Loucy (cell line): Measurements from ENCODE around the gene DOK6.

Experiments
- H2AFZ ChIP-seq: fragments of 200-600 bp; sonication (generic); 2 replicates; pipeline ENCODE4 v1.6.0; 2016; ENCODE audit warnings: antibody characterized with exemption, mild to moderate bottlenecking, low read length, moderate library complexity
- H3F3A ChIP-seq: fragments of 200-600 bp; 2 replicates; pipeline ENCODE4 v1.6.0; 2016; ENCODE audit warnings: antibody characterized with exemption, low read depth, mild to moderate bottlenecking
- H3K27me3 ChIP-seq: fragments of 200-600 bp; sonication (generic); 2 replicates; pipeline ENCODE4 v1.6.1; 2014; ENCODE audit warnings: low read length, mild to moderate bottlenecking; ENCODE audit not compliant: insufficient read depth, poor library complexity, severe bottlenecking
- H3K36me3 ChIP-seq: fragments of 200-600 bp; sonication (generic); 2 replicates; pipeline ENCODE4 v1.6.1; 2016; ENCODE audit warnings: low read length; ENCODE audit not compliant: insufficient read depth
- H3K4me1 ChIP-seq: fragments of 200-600 bp; sonication (generic); 2 replicates; pipeline ENCODE4 v1.5.1; 2014; ENCODE audit warnings: low read length, mild to moderate bottlenecking; ENCODE audit not compliant: insufficient read depth, poor library complexity, severe bottlenecking
- H3K4me2 ChIP-seq: fragments of 200-600 bp; sonication (generic); 2 replicates; pipeline ENCODE4 v1.6.0; 2014; ENCODE audit warnings: antibody characterized with exemption, low read length, low read depth, mild to moderate bottlenecking; ENCODE audit not compliant: poor library complexity, severe bottlenecking
- H3K4me3 ChIP-seq: fragments of 200-600 bp; sonication (generic); 2 replicates; pipeline ENCODE4 v1.5.1; 2014; ENCODE audit warnings: low read length, mild to moderate bottlenecking, mixed read lengths; ENCODE audit not compliant: poor library complexity, severe bottlenecking
- H3K79me2 ChIP-seq: fragments of 200-600 bp; sonication (generic); 2 replicates; pipeline ENCODE4 v1.6.1; 2014; ENCODE audit warnings: low read length; ENCODE audit not compliant: insufficient read depth
- H3K9ac ChIP-seq: fragments of 200-600 bp; sonication (generic); 2 replicates; pipeline ENCODE4 v1.6.0; 2014; ENCODE audit warnings: mild to moderate bottlenecking, low read depth, low read length, moderate library complexity; ENCODE audit not compliant: poor library complexity, severe bottlenecking
- H3K9me2 ChIP-seq: fragments of 200-600 bp; sonication (generic); replicated peaks from 2 replicates; pipeline ENCODE4 v1.6.1; 2016; ENCODE audit warnings: low read depth, low read length, mixed read lengths
- H3K9me3 ChIP-seq: fragments of 200-600 bp; sonication (generic); 2 replicates; pipeline ENCODE4 v1.6.1; 2014; ENCODE audit warnings: mild to moderate bottlenecking, antibody characterized with exemption, low read length, low read depth; ENCODE audit not compliant: insufficient read depth
- H4K20me1 ChIP-seq: fragments of 200-600 bp; sonication (generic); 2 replicates; pipeline ENCODE4 v1.6.0; 2014; ENCODE audit warnings: antibody characterized with exemption, low read length, mild to moderate bottlenecking; ENCODE audit not compliant: insufficient read depth, poor library complexity, severe bottlenecking
- CTCF ChIP-seq: fragments of 200-600 bp; sonication (generic); conservative IDR thresholded peaks from 2 replicates; pipeline ENCODE4 v1.5.1; 2014; ENCODE audit warnings: mild to moderate bottlenecking, antibody characterized with exemption, low read length
- EZH2phosphoT487 ChIP-seq: fragments of 200-600 bp; IDR thresholded peaks from 2 replicates; pipeline ENCODE4 v1.6.1; 2018; ENCODE audit warnings: antibody characterized with exemption, mild to moderate bottlenecking, moderate library complexity, borderline replicate concordance

DOK6 gene

GRCh38 chr18:69725855-69726508 lies 325.3 kb downstream of the DOK6 start:
- no peaks in the 10 kb centered on the region for H3F3A ChIP-seq
- H3K79me2 ChIP-seq: no peaks in the 10 kb centered on the region
- H3K36me3 ChIP-seq: no peaks in the 10 kb centered on the region
- no peak overlapping the region for H3K4me2 ChIP-seq
- H3K9me2 ChIP-seq: no peaks in the 10 kb centered on the region
- no peaks in the 10 kb centered on the region for H3K9me3 ChIP-seq
- no peak overlapping the region for H2AFZ ChIP-seq
- H3K4me1 ChIP-seq: no peaks in the 10 kb centered on the region
- H3K9ac ChIP-seq: no peak overlapping the region
- no peaks in the 10 kb centered on the region for H4K20me1 ChIP-seq
- H3K4me3 ChIP-seq: no peak overlapping the region
- no peaks in the 10 kb centered on the region for H3K27me3 ChIP-seq
- TF ChIP-seq CTCF: no peak

GRCh38 chr18:69727912-69728572 lies 327.4 kb downstream of the DOK6 start:
- H3K9ac ChIP-seq: no peak overlapping the region
- no peak for TF ChIP-seq EZH2phosphoT487
- no peak for TF ChIP-seq CTCF
- H2AFZ ChIP-seq: no peak overlapping the region
- H3K79me2 ChIP-seq: no peaks in the 10 kb centered on the region
- H3K9me2 ChIP-seq: no peaks in the 10 kb centered on the region
- H3K36me3 ChIP-seq: no peaks in the 10 kb centered on the region
- no peaks in the 10 kb centered on the region for H3K9me3 ChIP-seq
- H4K20me1 ChIP-seq: no peaks in the 10 kb centered on the region
- H3K4me3 ChIP-seq: no peak overlapping the region
- H3K4me1 ChIP-seq: no peaks in the 10 kb centered on the region
- no peaks in the 10 kb centered on the region for H3F3A ChIP-seq
- H3K27me3 ChIP-seq: no peaks in the 10 kb centered on the region
- no peak overlapping the region for H3K4me2 ChIP-seq

- H3K27me3 ChIP-seq: no peaks in the 10 kb centered on the region
- H3K9me2 ChIP-seq: no peaks in the 10 kb centered on the region
- no peak for TF ChIP-seq EZH2phosphoT487
- TF ChIP-seq CTCF: no peak
- H3F3A ChIP-seq: no peaks in the 10 kb centered on the region
- no peaks in the 10 kb centered on the region for H3K36me3 ChIP-seq
- no peak overlapping the region for H3K4me3 ChIP-seq
- H4K20me1 ChIP-seq: no peaks in the 10 kb centered on the region
- no peaks in the 10 kb centered on the region for H3K4me1 ChIP-seq
- H3K79me2 ChIP-seq: no peaks in the 10 kb centered on the region
- H3K4me2 ChIP-seq: no peak overlapping the region
- no peak overlapping the region for H2AFZ ChIP-seq
- no peaks in the 10 kb centered on the region for H3K9me3 ChIP-seq
- H3K9ac ChIP-seq: no peak overlapping the region
These were observed 330.0 kb downstream of the DOK6 start for GRCh38 chr18:69730664-69731063.
